H9 (cell line): Measurements from ENCODE around the gene EFNA3. TPM values are rescaled to one million over a fixed set of nuclear protein-coding genes. Genes with fewer than 3 reads are reported as not detected.

Experiments used
- DNase-seq: peaks from one replicate; pipeline ENCODE4 v3.0.0-alpha.2; 2017
- H2AFZ ChIP-seq: one replicate; pipeline ENCODE4 v1.6.1; 2013; ENCODE audit warnings: mild to moderate bottlenecking, low read length, control low read depth, moderate library complexity
- H2AK5ac ChIP-seq: 2 replicates; pipeline ENCODE4 v1.6.1; 2013; ENCODE audit warnings: low read length, control low read depth, mixed read lengths; ENCODE audit not compliant: insufficient read length
- H2BK120ac ChIP-seq: one replicate; pipeline ENCODE4 v1.6.1; 2013; ENCODE audit warnings: low read depth, mild to moderate bottlenecking, low read length, control low read depth, inconsistent platforms; ENCODE audit not compliant: poor library complexity, severe bottlenecking
- H2BK12ac ChIP-seq: 2 replicates; pipeline ENCODE4 v1.6.1; 2013; ENCODE audit warnings: low read length, control low read depth, mixed read lengths, low read depth; ENCODE audit not compliant: insufficient read length
- H2BK15ac ChIP-seq: 2 replicates; pipeline ENCODE4 v1.6.1; 2013; ENCODE audit warnings: low read depth, low read length, control low read depth
- H2BK20ac ChIP-seq: one replicate; pipeline ENCODE4 v1.6.1; 2013; ENCODE audit warnings: low read depth, mild to moderate bottlenecking, low read length, control low read depth, inconsistent platforms; ENCODE audit not compliant: poor library complexity, severe bottlenecking
- H2BK5ac ChIP-seq: 2 replicates; pipeline ENCODE4 v1.6.1; 2013; ENCODE audit warnings: low read length, control low read depth, mixed read lengths; ENCODE audit not compliant: insufficient read length
- H3K14ac ChIP-seq: 2 replicates; pipeline ENCODE4 v1.6.1; 2013; ENCODE audit warnings: low read length, control low read depth; ENCODE audit not compliant: insufficient read depth
- H3K18ac ChIP-seq: 2 replicates; pipeline ENCODE4 v1.6.1; 2013; ENCODE audit warnings: low read depth, mild to moderate bottlenecking, mixed read lengths, low read length, control low read depth; ENCODE audit not compliant: insufficient read length
- H3K23ac ChIP-seq: 2 replicates; pipeline ENCODE4 v1.6.1; 2013; ENCODE audit warnings: low read length, control low read depth, mixed read lengths, low read depth; ENCODE audit not compliant: insufficient read length
- H3K23me2 ChIP-seq: 2 replicates; pipeline ENCODE4 v1.6.1; 2013; ENCODE audit warnings: low read depth, mild to moderate bottlenecking, mixed read lengths, low read length, control low read depth; ENCODE audit not compliant: insufficient read length, poor library complexity, severe bottlenecking
- H3K27ac ChIP-seq: 2 replicates; pipeline ENCODE4 v1.5.1; 2013; ENCODE audit warnings: low read length, control low read depth, mixed read lengths, low read depth; ENCODE audit not compliant: insufficient read length
- H3K27me3 ChIP-seq: 2 replicates; pipeline ENCODE4 v1.6.1; 2013; ENCODE audit warnings: low read length, control low read depth, inconsistent platforms; ENCODE audit not compliant: insufficient read depth
- H3K4ac ChIP-seq: 2 replicates; pipeline ENCODE4 v1.6.1; 2013; ENCODE audit warnings: low read depth, mild to moderate bottlenecking, control low read depth, inconsistent platforms, low read length, moderate library complexity
- H3K4me1 ChIP-seq: 2 replicates; pipeline ENCODE4 v1.6.1; 2013; ENCODE audit warnings: low read length, control low read depth, inconsistent platforms; ENCODE audit not compliant: insufficient read depth
- H3K4me2 ChIP-seq: 2 replicates; pipeline ENCODE4 v1.6.1; 2013; ENCODE audit warnings: low read length, control low read depth, mixed read lengths; ENCODE audit not compliant: insufficient read length, insufficient read depth
- H3K56ac ChIP-seq: 2 replicates; pipeline ENCODE4 v1.6.1; 2013; ENCODE audit warnings: low read depth, mild to moderate bottlenecking, mixed read lengths, low read length, control low read depth; ENCODE audit not compliant: insufficient read length
- H3K79me1 ChIP-seq: 2 replicates; pipeline ENCODE4 v1.6.1; 2013; ENCODE audit warnings: low read depth, mild to moderate bottlenecking, moderate library complexity, low read length, control low read depth, inconsistent platforms; ENCODE audit not compliant: insufficient read depth, poor library complexity, severe bottlenecking
- H3K79me2 ChIP-seq: 2 replicates; pipeline ENCODE4 v1.6.1; 2013; ENCODE audit warnings: low read length, control low read depth, inconsistent platforms; ENCODE audit not compliant: insufficient read depth
- H3K9ac ChIP-seq: 2 replicates; pipeline ENCODE4 v1.6.1; 2013; ENCODE audit warnings: low read length, control low read depth, mixed read lengths; ENCODE audit not compliant: insufficient read length; ENCODE audit errors: extremely low read depth
- H3K9me3 ChIP-seq: one replicate; pipeline ENCODE4 v1.6.1; 2013; ENCODE audit warnings: low read depth, low read length, inconsistent platforms; ENCODE audit not compliant: control insufficient read depth
- H3T11ph ChIP-seq: one replicate; pipeline ENCODE4 v1.6.1; 2013; ENCODE audit warnings: mild to moderate bottlenecking, low read length, control low read depth, inconsistent platforms
- H4K20me1 ChIP-seq: one replicate; pipeline ENCODE4 v1.6.1; 2013; ENCODE audit not compliant: control insufficient read depth, insufficient read length, insufficient read depth
- H4K5ac ChIP-seq: 2 replicates; pipeline ENCODE4 v1.6.1; 2013; ENCODE audit warnings: low read depth, mild to moderate bottlenecking, mixed read lengths, low read length, control low read depth; ENCODE audit not compliant: insufficient read length
- H4K8ac ChIP-seq: replicated peaks from 2 replicates; pipeline ENCODE4 v1.6.1; 2013; ENCODE audit warnings: low read length, control low read depth, mixed read lengths, low read depth; ENCODE audit not compliant: insufficient read length
- H4K91ac ChIP-seq: 2 replicates; pipeline ENCODE4 v1.6.1; 2013; ENCODE audit warnings: low read depth, mild to moderate bottlenecking, moderate library complexity, mixed read lengths, low read length, control low read depth; ENCODE audit not compliant: insufficient read length
- H3K27ac Mint-ChIP-seq, 3 experiments: 2 replicates in 2 of 3; 3 replicates in 1 of 3; pipeline ENCODE4 v1.8.0; 2020 to 2021; ENCODE audit warnings: mixed read lengths in 3 of 3, mild to moderate bottlenecking in 1 of 3, moderate library complexity in 1 of 3
- H3K27me3 Mint-ChIP-seq: 2 replicates; pipeline ENCODE4 v1.8.0; 2021; ENCODE audit warnings: low read depth, mild to moderate bottlenecking, moderate library complexity, mixed read lengths
- H3K36me3 Mint-ChIP-seq, 3 experiments: 2 replicates in 2 of 3; 3 replicates in 1 of 3; pipeline ENCODE4 v1.8.0; 2020 to 2021; ENCODE audit warnings: low read depth in 3 of 3, mixed read lengths in 3 of 3; ENCODE audit not compliant: insufficient read depth in 1 of 3
- H3K4me1 Mint-ChIP-seq, 2 experiments: 2 replicates each; pipeline ENCODE4 v1.8.0; 2020; ENCODE audit warnings: mixed read lengths in 2 of 2
- H3K4me3 Mint-ChIP-seq, 2 experiments: 2 replicates in 1 of 2; 3 replicates in 1 of 2; pipeline ENCODE4 v1.8.0; 2020 to 2021; ENCODE audit warnings: mild to moderate bottlenecking in 2 of 2, mixed read lengths in 2 of 2, moderate library complexity in 1 of 2
- H3K9me3 Mint-ChIP-seq, 2 experiments: 2 replicates in 1 of 2; 3 replicates in 1 of 2; pipeline ENCODE4 v1.8.0; 2020; ENCODE audit warnings: mild to moderate bottlenecking in 2 of 2, mixed read lengths in 2 of 2, moderate library complexity in 1 of 2
- CTCF ChIP-seq: fragments of 200-600 bp; sonication (generic); conservative IDR thresholded peaks from 3 replicates; pipeline ENCODE4 v1.8.0; 2021; ENCODE audit warnings: antibody characterized with exemption, mild to moderate bottlenecking
- WGBS: extraction: QIAGEN DNeasy Blood & Tissue Kit; methylation state at CpG from one replicate; pipeline ENCODE4 v1.1.7; 2013; ENCODE audit warnings: missing lambda C conversion rate, low lambda C conversion rate, mixed read lengths; ENCODE audit not compliant: insufficient read length; ENCODE audit errors: extremely low coverage; 5-methylcytosine and 5-hydroxymethylcytosine counted together
- total RNA-seq: library from RNA; stranded (reverse); gene quantifications from 2 replicates; pipeline ENCODE4 v1.2.1, GENCODE V29; 2021

Gene EFNA3
- total RNA-seq, 1 experiment from 2014 or later, result 3.9 TPM

DNA sequence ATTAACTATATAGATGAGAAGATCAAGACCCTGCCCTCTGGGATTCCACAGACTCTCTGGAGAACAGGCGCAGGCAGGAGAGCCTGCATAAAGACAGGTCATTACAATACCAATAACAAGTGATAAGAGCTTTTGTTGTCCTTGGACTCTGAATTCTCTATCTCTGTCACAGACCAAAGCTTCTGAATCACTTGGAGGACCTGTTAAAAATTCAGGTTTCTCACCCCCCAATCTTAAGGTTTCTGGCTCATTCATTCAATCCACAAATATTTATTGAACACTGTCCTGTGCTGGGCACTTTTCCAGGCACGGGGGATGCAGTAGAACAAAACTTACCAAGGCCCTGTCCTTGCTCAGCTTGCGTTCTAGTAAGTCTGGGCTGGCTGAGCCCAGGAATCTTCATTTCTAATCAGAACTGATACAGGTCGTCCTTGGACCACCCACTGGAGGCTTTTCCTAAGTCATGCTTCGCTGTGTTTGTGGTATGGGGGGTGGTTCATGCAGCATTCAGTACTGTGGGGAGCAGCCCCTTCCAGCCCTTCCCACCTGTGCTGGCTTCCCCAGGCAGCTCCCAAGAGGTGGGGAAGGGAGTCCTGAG, 13.7 kb upstream of the EFNA3 start:
- no peaks in the 10 kb centered on the region; the same call in 1 of the 2 replicates for H3K79me2 ChIP-seq
- H3K9me3 ChIP-seq, result no peaks in the 10 kb centered on the region
- no peak overlapping the region for H3K27ac ChIP-seq
- no peak overlapping the region for H2AK5ac ChIP-seq
- Mint-ChIP-seq H3K27ac (peak overlapping the region in 2 of 3 experiments; percentile 22 to 29; a peak in 2 of 7 replicates), H3K36me3 (peaks cover 9 to 32% (median 30%) of the 10 kb centered on the region in 3 experiments), H3K4me1 (peaks cover 18 to 34% of the 10 kb centered on the region in 2 experiments), H3K9me3 (no peaks in the 10 kb centered on the region; a peak in 1 of 5 replicates), H3K4me3 (peak overlapping the region; percentile 66 to 85), H3K27me3 (peaks cover 2% of the 10 kb centered on the region)
- no peak overlapping the region for H3K14ac ChIP-seq
- H3K27me3 ChIP-seq, result no peaks in the 10 kb centered on the region
- H4K5ac ChIP-seq, result no peak overlapping the region
- H3K79me1 ChIP-seq, result no peaks in the 10 kb centered on the region
- H2BK5ac ChIP-seq, result no peak overlapping the region
- no peak for DNase-seq
- no peaks in the 10 kb centered on the region for H4K20me1 ChIP-seq
- H4K8ac ChIP-seq, result no peak overlapping the region
- no peak for TF ChIP-seq CTCF
- no peak overlapping the region for H3K4ac ChIP-seq
- H2BK120ac ChIP-seq, result no peak overlapping the region
- no peak overlapping the region for H2BK20ac ChIP-seq
- H2BK15ac ChIP-seq, result no peak overlapping the region
- peaks cover 17% of the 10 kb centered on the region for H3K23me2 ChIP-seq
- H3K56ac ChIP-seq, result no peak overlapping the region
- H2AFZ ChIP-seq, result no peak overlapping the region
- no peak overlapping the region for H3K9ac ChIP-seq
- no peak overlapping the region for H4K91ac ChIP-seq
- H3K4me2 ChIP-seq, result peak overlapping the region; percentile 82
- no peak overlapping the region for H3K23ac ChIP-seq
- H3K18ac ChIP-seq, result no peak overlapping the region
- H3T11ph ChIP-seq, result no peak overlapping the region
- no CpG with 5 or more reads among the region's 5 CpGs for WGBS
- H3K4me1 ChIP-seq, result peaks cover 3% of the 10 kb centered on the region; the same call in 1 of the 2 replicates
- no peak overlapping the region for H2BK12ac ChIP-seq
